Coronary artery (tissue), 2 donors: ENCODE results near the gene FOXN3.

Experiments
- DNase-seq: peaks from one replicate; pipeline ENCODE4 v3.0.0-alpha.2; 2017; ENCODE audit warnings: low spot score
- H3K27ac ChIP-seq, 2 donors: fragments of 200-600 bp; sonication (generic); one replicate each; pipeline ENCODE4 v1.5.1; 2016 to 2019
- H3K4me3 ChIP-seq: fragments of 200-600 bp; sonication (generic); 2 replicates; pipeline ENCODE4 v1.5.1; 2016; ENCODE audit warnings: mild to moderate bottlenecking, moderate library complexity
- CTCF ChIP-seq: fragments of 200-600 bp; sonication (generic); IDR thresholded peaks from one replicate; pipeline ENCODE4 v1.5.1; 2019; ENCODE audit warnings: antibody characterized with exemption

The FOXN3 gene

GRCh38 chr14:89259951-89260609 lies 157.0 kb downstream of the FOXN3 start:
- Histone ChIP-seq H3K4me3 (no peak overlapping the region), H3K27ac (no peak overlapping the region)
- TF ChIP-seq CTCF: no peak
- peak; percentile 50 for DNase-seq

GRCh38 chr14:89258728-89259273 lies 158.2 kb downstream of the FOXN3 start:
- no peak for TF ChIP-seq CTCF
- no peak overlapping the region for H3K27ac ChIP-seq
- DNase-seq: peak; percentile 16
- H3K4me3 ChIP-seq: no peak overlapping the region

- TF ChIP-seq CTCF: no peak
- DNase-seq: peak; percentile 26
- Histone ChIP-seq H3K4me3 (no peak overlapping the region), H3K27ac (no peak overlapping the region)
Observed at GRCh38 chr14:89256951-89257350, 160.1 kb downstream of the FOXN3 start.

- TF ChIP-seq CTCF: no peak
- peak; percentile 12 for DNase-seq
- no peak overlapping the region for H3K4me3 ChIP-seq
- no peak overlapping the region for H3K27ac ChIP-seq
Observed at GRCh38 chr14:89256283-89256682, 160.8 kb downstream of the FOXN3 start.

- DNase-seq: peak; percentile 28
- TF ChIP-seq CTCF: no peak
- H3K27ac ChIP-seq: no peak overlapping the region
- H3K4me3 ChIP-seq: no peak overlapping the region
Observed at GRCh38 chr14:89255852-89256251, 161.2 kb downstream of the FOXN3 start.

GRCh38 chr14:89255012-89255411 lies 162.0 kb downstream of the FOXN3 start:
- DNase-seq: no peak
- no peak for TF ChIP-seq CTCF
- H3K27ac ChIP-seq: no peak overlapping the region

GRCh38 chr14:89254166-89254909 lies 162.7 kb downstream of the FOXN3 start:
- H3K4me3 ChIP-seq: no peak overlapping the region
- no peak for TF ChIP-seq CTCF
- no peak overlapping the region for H3K27ac ChIP-seq
- DNase-seq: peak; percentile 53

More at GRCh38 chr14:89255012-89255411, 162.0 kb downstream of the FOXN3 start:
- no peak overlapping the region for H3K4me3 ChIP-seq
